PC-9 (cell line): Measurements from ENCODE around the gene CD276. TPM values are rescaled to one million over a fixed set of nuclear protein-coding genes. Genes with fewer than 3 reads are reported as not detected.

Source experiments
- BruUV-seq: library from RNA; stranded (reverse); fragments of 400-500 nt; replicated peaks from 2 replicates; lab custom pipeline; 2021; lab: Mats Ljungman, UMichigan
- CTCF ChIA-PET: fragments of 300-600 bp; sonication (Branson Sonifier 250); formaldehyde crosslinking; loops from one replicate; lab custom pipeline; 2022; ENCODE audit warnings: antibody characterized with exemption; lab: Charles Lee
- POLR2A ChIA-PET: fragments of 300-600 bp; sonication (Branson Sonifier 250); formaldehyde crosslinking; loops from one replicate; lab custom pipeline; 2022; ENCODE audit warnings: antibody characterized with exemption; ENCODE audit not compliant: unreplicated experiment; lab: Charles Lee
- DNase-seq, 2 experiments: peaks; one replicate each; pipeline versions ENCODE4 v3.0.0 to v3.0.0-alpha.2; 2015 to 2022; ENCODE audit warnings: mixed read lengths in 1 of 2
- H2AFZ ChIP-seq: fragments of 200-600 bp; sonication (generic); 2 replicates; pipeline ENCODE4 v1.8.1; 2017; ENCODE audit warnings: antibody characterized with exemption
- H3F3A ChIP-seq: fragments of 200-600 bp; sonication (generic); 2 replicates; pipeline ENCODE4 v1.8.1; 2017; ENCODE audit warnings: antibody characterized with exemption, mild to moderate bottlenecking, low read depth; ENCODE audit not compliant: insufficient read depth
- H3K27ac ChIP-seq: fragments of 200-600 bp; sonication (generic); 2 replicates; pipeline ENCODE4 v1.6.1; 2016; ENCODE audit warnings: mixed run types
- H3K27me3 ChIP-seq: fragments of 200-600 bp; sonication (generic); 2 replicates; pipeline ENCODE4 v1.6.1; 2016; ENCODE audit warnings: low read depth, mixed run types; ENCODE audit not compliant: insufficient read depth
- H3K36me3 ChIP-seq: fragments of 200-600 bp; sonication (generic); 2 replicates; pipeline ENCODE4 v1.6.1; 2016; ENCODE audit warnings: low read depth, mixed run types
- H3K4me1 ChIP-seq: fragments of 200-600 bp; sonication (generic); replicated peaks from 2 replicates; pipeline ENCODE4 v1.6.1; 2016; ENCODE audit warnings: mixed run types; ENCODE audit not compliant: insufficient read depth
- H3K4me2 ChIP-seq: fragments of 200-600 bp; sonication (generic); 2 replicates; pipeline ENCODE4 v1.6.1; 2017; ENCODE audit warnings: mixed run types
- H3K4me3 ChIP-seq: fragments of 200-600 bp; sonication (generic); 2 replicates; pipeline ENCODE4 v1.6.1; 2016; ENCODE audit warnings: mixed run types
- H3K79me2 ChIP-seq: fragments of 200-600 bp; sonication (generic); 2 replicates; pipeline ENCODE4 v1.6.1; 2017; ENCODE audit warnings: low read depth, mixed run types
- H3K9me2 ChIP-seq: fragments of 200-600 bp; sonication (generic); 2 replicates; pipeline ENCODE4 v1.8.1; 2017; ENCODE audit warnings: mild to moderate bottlenecking; ENCODE audit not compliant: insufficient read depth
- H3K9me3 ChIP-seq: fragments of 200-600 bp; sonication (generic); 2 replicates; pipeline ENCODE4 v1.8.1; 2016; ENCODE audit warnings: low read depth; ENCODE audit not compliant: insufficient read depth
- H4K20me1 ChIP-seq: fragments of 200-600 bp; sonication (generic); 2 replicates; pipeline ENCODE4 v1.8.1; 2017; ENCODE audit not compliant: insufficient read depth
- CTCF ChIP-seq: fragments of 200-600 bp; sonication (generic); conservative IDR thresholded peaks from 2 replicates; pipeline ENCODE4 v1.6.1; 2017; ENCODE audit warnings: mixed run types, antibody characterized with exemption, mild to moderate bottlenecking, moderate library complexity
- EZH2 ChIP-seq: fragments of 200-600 bp; sonication (generic); IDR thresholded peaks from 2 replicates; pipeline ENCODE4 v1.8.0; 2017; ENCODE audit warnings: antibody characterized with exemption, low read depth
- intact Hi-C: fragments of 100-400 bp; cut with micrococcal nuclease; formaldehyde crosslinking; loops from one replicate; pipeline ENCODE4 v1.10.0; 2022; ENCODE audit not compliant: unreplicated experiment
- total RNA-seq: library from RNA; stranded (reverse); gene quantifications from 2 replicates; pipeline ENCODE4 v1.2.3, GENCODE V29; 2021

The CD276 gene
- total RNA-seq, 1 experiment from 2014 or later: 82.6 TPM

- Histone ChIP-seq H3K4me1 (peaks cover 7% of the 10 kb centered on the region; the same call in 1 of the 2 replicates), H3K27me3 (no peaks in the 10 kb centered on the region), H3K4me2 (no peak overlapping the region), H3K4me3 (no peak overlapping the region), H2AFZ (no peak overlapping the region), H4K20me1 (no peaks in the 10 kb centered on the region), H3K9me2 (no peaks in the 10 kb centered on the region), H3F3A (0 out of 2 replicates have a peak, but pooled peaks cover 9% of the 10 kb centered on the region), H3K79me2 (no peaks in the 10 kb centered on the region), H3K9me3 (no peaks in the 10 kb centered on the region), H3K36me3 (no peaks in the 10 kb centered on the region), H3K27ac (no peak overlapping the region)
- intact Hi-C loops: no loop called here
- CTCF ChIA-PET: no interaction called here
- no TSS peak for BruUV-seq
- TF ChIP-seq EZH2: no peak
- no peak for TF ChIP-seq CTCF
- POLR2A ChIA-PET: no interaction called here
- no peak for DNase-seq
Measured at GRCh38 chr15:73654659-73655058, 29.5 kb upstream of the CD276 start.

GRCh38 chr15:73655724-73656123 lies 28.5 kb upstream of the CD276 start:
- Histone ChIP-seq H3K9me2 (no peaks in the 10 kb centered on the region), H3K4me1 (peaks cover 6% of the 10 kb centered on the region; the same call in 1 of the 2 replicates), H3F3A (0 out of 2 replicates have a peak, but pooled peaks cover 6% of the 10 kb centered on the region), H4K20me1 (no peaks in the 10 kb centered on the region), H3K4me3 (no peak overlapping the region), H3K4me2 (no peak overlapping the region), H3K27me3 (no peaks in the 10 kb centered on the region), H3K79me2 (no peaks in the 10 kb centered on the region), H2AFZ (no peak overlapping the region), H3K36me3 (no peaks in the 10 kb centered on the region), H3K27ac (no peak overlapping the region), H3K9me3 (no peaks in the 10 kb centered on the region)
- ChIA-PET POLR2A (no interaction called here), CTCF (no interaction called here)
- intact Hi-C loops: no loop called here
- TF ChIP-seq CTCF (no peak), EZH2 (no peak)
- no TSS peak for BruUV-seq
- no peak for DNase-seq

DNA sequence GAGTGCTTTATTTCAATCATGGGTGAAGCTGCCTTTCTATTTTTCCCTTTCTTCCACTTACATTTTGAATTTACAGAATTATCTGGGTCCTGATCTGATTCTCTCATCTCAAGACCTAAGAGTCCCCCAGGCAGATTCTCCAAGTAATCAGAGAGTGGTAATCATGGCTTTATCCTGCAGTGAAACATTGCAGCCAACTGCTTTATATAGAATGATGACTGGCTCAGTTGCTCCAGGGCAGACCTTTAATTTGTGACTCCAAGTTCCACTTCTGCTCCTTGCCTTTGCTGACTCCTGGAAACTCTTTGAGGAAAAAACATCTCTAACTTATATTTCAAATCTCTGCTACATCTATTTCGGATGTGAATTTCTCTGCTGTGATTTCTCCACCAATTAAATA lies 25.5 kb upstream of the CD276 start:
- Histone ChIP-seq H3K4me3 (no peak overlapping the region), H3K4me2 (no peak overlapping the region), H4K20me1 (no peaks in the 10 kb centered on the region), H3K4me1 (no peaks in the 10 kb centered on the region), H3K36me3 (no peaks in the 10 kb centered on the region), H3F3A (no peaks in the 10 kb centered on the region), H3K9me3 (no peaks in the 10 kb centered on the region), H3K79me2 (no peaks in the 10 kb centered on the region), H3K9me2 (no peaks in the 10 kb centered on the region), H3K27ac (no peak overlapping the region), H3K27me3 (no peaks in the 10 kb centered on the region), H2AFZ (no peak overlapping the region)
- intact Hi-C loops: no loop called here
- no peak for TF ChIP-seq EZH2
- no peak for TF ChIP-seq CTCF
- CTCF ChIA-PET: no interaction called here
- POLR2A ChIA-PET: no interaction called here
- no TSS peak for BruUV-seq
- DNase-seq: no peak
